ENCODE data around the gene BRCC3. TPM values are rescaled to one million over a fixed set of nuclear protein-coding genes. Genes with fewer than 3 reads are reported as not detected.

BRCC3 gene
- total RNA-seq, 2 donors from 2014 or later = 7.6 to 8.3 TPM

- Histone ChIP-seq H3K4me1 (no peaks in the 10 kb centered on the region), H3K27ac (no peak overlapping the region), H3K9me3 (no peaks in the 10 kb centered on the region), H3K36me3 (peaks cover 10% of the 10 kb centered on the region), H3K4me3 (no peak overlapping the region), H3K27me3 (no peaks in the 10 kb centered on the region)
- no peak for DNase-seq (ENCODE audit: low spot score)
- TF ChIP-seq CTCF (IDR thresholded peaks at IDR 0.05) = peak in 1 of 2 donors; percentile 60
Measured at GRCh38 chrX:155086202-155086840, 15.0 kb downstream of the BRCC3 start.

GRCh38 chrX:155086961-155087735 lies 15.8 kb downstream of the BRCC3 start:
- no peak overlapping the region for H3K27ac ChIP-seq
- no peaks in the 10 kb centered on the region for H3K9me3 ChIP-seq
- H3K4me3 ChIP-seq = no peak overlapping the region
- no peak for DNase-seq (ENCODE audit: low spot score)
- TF ChIP-seq CTCF (IDR thresholded peaks at IDR 0.05) = no peak
- no peaks in the 10 kb centered on the region for H3K27me3 ChIP-seq
- no peaks in the 10 kb centered on the region for H3K4me1 ChIP-seq
- H3K36me3 ChIP-seq = peaks cover 10% of the 10 kb centered on the region

- H3K27ac ChIP-seq = no peak overlapping the region
- H3K4me1 ChIP-seq = no peaks in the 10 kb centered on the region
- peak; percentile 31 to 73 for TF ChIP-seq CTCF (IDR thresholded peaks at IDR 0.05)
- no peaks in the 10 kb centered on the region for H3K9me3 ChIP-seq
- H3K27me3 ChIP-seq = no peaks in the 10 kb centered on the region
- H3K36me3 ChIP-seq = no peaks in the 10 kb centered on the region
- no peak overlapping the region for H3K4me3 ChIP-seq
- DNase-seq (ENCODE audit: low spot score) = no peak
Measured at GRCh38 chrX:155094468-155095061, 23.3 kb downstream of the BRCC3 start.

- no peak overlapping the region for H3K27ac ChIP-seq
- no peaks in the 10 kb centered on the region for H3K9me3 ChIP-seq
- no peak for DNase-seq (ENCODE audit: low spot score)
- H3K4me1 ChIP-seq = no peaks in the 10 kb centered on the region
- H3K36me3 ChIP-seq = no peaks in the 10 kb centered on the region
- H3K27me3 ChIP-seq = no peaks in the 10 kb centered on the region
- TF ChIP-seq CTCF (IDR thresholded peaks at IDR 0.05) = no peak
- H3K4me3 ChIP-seq = no peak overlapping the region
Measured at GRCh38 chrX:155105919-155106318, 34.6 kb downstream of the BRCC3 start.

- Histone ChIP-seq H3K9me3 (no peaks in the 10 kb centered on the region), H3K27me3 (no peaks in the 10 kb centered on the region), H3K27ac (no peak overlapping the region), H3K36me3 (no peaks in the 10 kb centered on the region), H3K4me1 (no peaks in the 10 kb centered on the region), H3K4me3 (no peak overlapping the region)
- no peak for DNase-seq (ENCODE audit: low spot score)
- no peak for TF ChIP-seq CTCF (IDR thresholded peaks at IDR 0.05)
Measured at GRCh38 chrX:155108427-155108826, 37.1 kb downstream of the BRCC3 start.
